ENCODE measurements around the gene RTN4R. TPM values are rescaled to one million over a fixed set of nuclear protein-coding genes. Genes with fewer than 3 reads are reported as not detected.
A peak's percentile ranks its signal among the peaks of the same experiment; 100 is the strongest.
"Not testable (repeated sequence)": the region's sequence is repeated elsewhere in the genome, so short reads cannot be mapped to it uniquely, and the experiment has no call there.

The RTN4R gene
- total RNA-seq, 1 experiment from 2014 or later = 12.2 TPM

GRCh38 chr22:20290045-20290392 is 21.9 kb upstream of the RTN4R start:
- Histone ChIP-seq H3K79me2 (ENCODE audit: low read length) (no peaks in the 10 kb centered on the region), H3K9ac (ENCODE audit: low read length) (no peak overlapping the region), H3K9me2 (replicated peaks; ENCODE audit: low read length) (no peaks in the 10 kb centered on the region), H3K27ac (ENCODE audit: low read length) (no peak overlapping the region), H2AFZ (ENCODE audit: low read length) (no peak overlapping the region), H3K36me3 (ENCODE audit: low read depth, low read length) (no peaks in the 10 kb centered on the region), H3F3A (ENCODE audit: low read length, unreplicated experiment) (no peaks in the 10 kb centered on the region), H4K20me1 (ENCODE audit: low read length) (no peaks in the 10 kb centered on the region), H3K4me3 (ENCODE audit: low read length) (no peak overlapping the region), H3K4me1 (ENCODE audit: insufficient read depth, low read length) (no peaks in the 10 kb centered on the region), H3K27me3 (ENCODE audit: low read length) (no peaks in the 10 kb centered on the region), H3K4me2 (ENCODE audit: low read length) (no peak overlapping the region), H3K9me3 (ENCODE audit: low read length) (no peaks in the 10 kb centered on the region)
- CTCF ChIA-PET = no interaction called here
- no peak for DNase-seq
- POLR2A ChIA-PET (ENCODE audit: unreplicated experiment) = no interaction called here
- intact Hi-C loops (cut with micrococcal nuclease) = no loop called here
- BruUV-seq (replicated peaks) = no TSS peak
- TF ChIP-seq CTCF (conservative IDR thresholded peaks at IDR 0.05; ENCODE audit: low read depth, low read length) (no peak), EZH2 (IDR thresholded peaks at IDR 0.05; ENCODE audit: low read length, unreplicated experiment) (no peak), EZH2phosphoT487 (IDR thresholded peaks at IDR 0.05; ENCODE audit: borderline replicate concordance, low read length) (no peak)
- ATAC-seq = no peak

GRCh38 chr22:20289182-20290044 is 21.3 kb upstream of the RTN4R start:
- H3K79me2 ChIP-seq (ENCODE audit: low read length); H3K27me3 ChIP-seq (ENCODE audit: low read length); BruUV-seq (replicated peaks); H3K4me1 ChIP-seq (ENCODE audit: insufficient read depth, low read length); CTCF ChIA-PET; intact Hi-C loops (cut with micrococcal nuclease); ATAC-seq; H3F3A ChIP-seq (ENCODE audit: low read length, unreplicated experiment); H3K4me3 ChIP-seq (ENCODE audit: low read length); H3K27ac ChIP-seq (ENCODE audit: low read length); H3K9me3 ChIP-seq (ENCODE audit: low read length); H3K4me2 ChIP-seq (ENCODE audit: low read length); POLR2A ChIA-PET (ENCODE audit: unreplicated experiment); H3K9ac ChIP-seq (ENCODE audit: low read length); H2AFZ ChIP-seq (ENCODE audit: low read length); H3K9me2 ChIP-seq (replicated peaks; ENCODE audit: low read length); H3K36me3 ChIP-seq (ENCODE audit: low read depth, low read length); H4K20me1 ChIP-seq (ENCODE audit: low read length); DNase-seq: not testable (repeated sequence)

- POLR2A ChIA-PET (ENCODE audit: unreplicated experiment); H3K9me2 ChIP-seq (replicated peaks; ENCODE audit: low read length); H3K27ac ChIP-seq (ENCODE audit: low read length); H3K4me2 ChIP-seq (ENCODE audit: low read length); H4K20me1 ChIP-seq (ENCODE audit: low read length); H3K36me3 ChIP-seq (ENCODE audit: low read depth, low read length); H2AFZ ChIP-seq (ENCODE audit: low read length); H3K4me1 ChIP-seq (ENCODE audit: insufficient read depth, low read length); H3K9me3 ChIP-seq (ENCODE audit: low read length); intact Hi-C loops (cut with micrococcal nuclease); H3K9ac ChIP-seq (ENCODE audit: low read length); DNase-seq; H3K79me2 ChIP-seq (ENCODE audit: low read length); H3K4me3 ChIP-seq (ENCODE audit: low read length); ATAC-seq; H3K27me3 ChIP-seq (ENCODE audit: low read length); BruUV-seq (replicated peaks); H3F3A ChIP-seq (ENCODE audit: low read length, unreplicated experiment): not testable (repeated sequence)
- CTCF ChIA-PET = interaction anchor here (0.6 kb wide), 1 partner anchor 94 kb away, joined by 3 read pairs; no protein-coding TSS in a partner anchor
Measured at GRCh38 chr22:20286784-20287423, 18.8 kb upstream of the RTN4R start.

GRCh38 chr22:20286312-20286660 is 18.2 kb upstream of the RTN4R start:
- H3K36me3 ChIP-seq (ENCODE audit: low read depth, low read length); intact Hi-C loops (cut with micrococcal nuclease); H3K27ac ChIP-seq (ENCODE audit: low read length); H3K4me1 ChIP-seq (ENCODE audit: insufficient read depth, low read length); H3K79me2 ChIP-seq (ENCODE audit: low read length); POLR2A ChIA-PET (ENCODE audit: unreplicated experiment); H3K4me2 ChIP-seq (ENCODE audit: low read length); BruUV-seq (replicated peaks); H4K20me1 ChIP-seq (ENCODE audit: low read length); H3K9me3 ChIP-seq (ENCODE audit: low read length); H3K9me2 ChIP-seq (replicated peaks; ENCODE audit: low read length); H3K9ac ChIP-seq (ENCODE audit: low read length); H3F3A ChIP-seq (ENCODE audit: low read length, unreplicated experiment); H3K27me3 ChIP-seq (ENCODE audit: low read length); H2AFZ ChIP-seq (ENCODE audit: low read length); H3K4me3 ChIP-seq (ENCODE audit: low read length); CTCF ChIA-PET; DNase-seq: not testable (repeated sequence)
- ATAC-seq = peak; percentile 11; the same call in 1 of the 2 replicates

Measured in PC-3 (cell line).